Measurements from ENCODE around the gene LSAMP.

GRCh38 chr3:116039651-116039985 lies 405.7 kb downstream of the LSAMP start:
- no peak for TF ChIP-seq TEAD4 (CRISPR knock-in tag; IDR thresholded peaks at IDR 0.05)
- no peak for TF ChIP-seq TP53 (CRISPR knock-in tag; IDR thresholded peaks at IDR 0.05)
- TF ChIP-seq ZNF281 (CRISPR knock-in tag; IDR thresholded peaks at IDR 0.05): no peak
- TF ChIP-seq FOXK1 (CRISPR knock-in tag; IDR thresholded peaks at IDR 0.05): no peak
